Testis (tissue), 5 donors: ENCODE data around the gene C1S. TPM values are rescaled to one million over a fixed set of nuclear protein-coding genes. Genes with fewer than 3 reads are reported as not detected.
"Not testable (repeated sequence)": the region's sequence is repeated elsewhere in the genome, so short reads cannot be mapped to it uniquely, and the experiment has no call there.

Experiments used
- DNase-seq: peaks from one replicate; pipeline ENCODE4 v3.0.0-alpha.2; 2019
- H3K27ac ChIP-seq, 2 donors: fragments of 200-600 bp; sonication (generic); one replicate each; pipeline ENCODE4 v1.5.1; 2019
- H3K27me3 ChIP-seq: fragments of 200-600 bp; sonication (generic); one replicate; pipeline ENCODE4 v1.5.1; 2019
- H3K36me3 ChIP-seq: fragments of 200-600 bp; sonication (generic); one replicate; pipeline ENCODE4 v1.5.1; 2017; ENCODE audit warnings: low read depth; ENCODE audit errors: missing control alignments
- H3K4me1 ChIP-seq: fragments of 200-600 bp; sonication (generic); one replicate; pipeline ENCODE4 v1.5.1; 2019
- H3K4me3 ChIP-seq, 2 donors: fragments of 200-600 bp; sonication (generic); one replicate each; pipeline ENCODE4 v1.5.1; 2017 to 2019
- H3K9me3 ChIP-seq: fragments of 200-600 bp; sonication (generic); one replicate; pipeline ENCODE4 v1.5.1; 2017
- POLR2A ChIP-seq: fragments of 450-650 bp; IDR thresholded peaks from one replicate; pipeline ENCODE4 v1.6.1; 2017; ENCODE audit warnings: antibody characterized with exemption, mild to moderate bottlenecking, moderate library complexity
- WGBS, 2 donors: methylation state at CpG; one replicate each; pipeline ENCODE4 v1.1.5; 2018; 5-methylcytosine and 5-hydroxymethylcytosine counted together
- intact Hi-C: fragments of 100-400 bp; cut with DNase I; formaldehyde crosslinking; loops from one replicate; pipeline ENCODE4 v1.15.1; 2023; ENCODE audit warnings: low total_unique reads
- long read RNA-seq, 2 donors: transcript quantifications; one replicate each; lab custom pipeline, GENCODE V29; 2026
- polyA plus RNA-seq: library from polyadenylated mRNA; stranded (reverse); fragments of 350-450 nt; fragmentation: Illumina TruSeq; extraction: RNeasy Lipid Tissue Mini Kit (QIAGEN cat#74804); gene quantifications from one replicate; pipeline ENCODE4 v1.2.3, GENCODE V29; 2014; ENCODE audit warnings: low read depth, low replicate concordance; ENCODE audit not compliant: insufficient read depth
- total RNA-seq, 2 donors: library from RNA; depleted of rRNA; stranded (reverse); fragments of >200 nt; gene quantifications; one replicate each; pipeline ENCODE4 v1.2.3, GENCODE V29; 2016
- TF ChIP-seq, protein P1 (sequence below), 3 experiments: fragments of 450-650 bp in 2 of 3; fragments of 200-600 bp in 1 of 3; sonication (generic) in 1 of 3; IDR thresholded peaks; one replicate each; pipeline ENCODE4 v1.5.1; 2016 to 2019; ENCODE audit warnings: antibody characterized with exemption in 3 of 3, mild to moderate bottlenecking in 2 of 3, moderate library complexity in 1 of 3

Gene C1S
- total RNA-seq (100 to 1,000 TPM in 1 of 2 donors, 10 to 100 TPM in 1; 86.1 to 190 TPM), polyA plus RNA-seq (271 TPM)
- long read RNA-seq, donor 1, transcript C1S-201 (12 exons, 2,972 nt), result major isoform, 19 of 77 reads
- long read RNA-seq, donor 1, transcript C1S-202 (12 exons, 2,635 nt), result minor isoform, 9 of 77 reads
- long read RNA-seq, donor 1, partial matches to known transcripts, result 47 of 77 reads
- long read RNA-seq, donor 1, other reads (novel, unspliced or antisense), result 0 of 77 reads
- long read RNA-seq, donor 2, transcript C1S-202 (12 exons, 2,635 nt), result minor isoform, 7 of 72 reads
- long read RNA-seq, donor 2, transcript C1S-201 (12 exons, 2,972 nt), result major isoform, 23 of 72 reads
- long read RNA-seq, donor 2, partial matches to known transcripts, result 42 of 72 reads
- long read RNA-seq, donor 2, other reads (novel, unspliced or antisense), result 0 of 72 reads

DNA sequence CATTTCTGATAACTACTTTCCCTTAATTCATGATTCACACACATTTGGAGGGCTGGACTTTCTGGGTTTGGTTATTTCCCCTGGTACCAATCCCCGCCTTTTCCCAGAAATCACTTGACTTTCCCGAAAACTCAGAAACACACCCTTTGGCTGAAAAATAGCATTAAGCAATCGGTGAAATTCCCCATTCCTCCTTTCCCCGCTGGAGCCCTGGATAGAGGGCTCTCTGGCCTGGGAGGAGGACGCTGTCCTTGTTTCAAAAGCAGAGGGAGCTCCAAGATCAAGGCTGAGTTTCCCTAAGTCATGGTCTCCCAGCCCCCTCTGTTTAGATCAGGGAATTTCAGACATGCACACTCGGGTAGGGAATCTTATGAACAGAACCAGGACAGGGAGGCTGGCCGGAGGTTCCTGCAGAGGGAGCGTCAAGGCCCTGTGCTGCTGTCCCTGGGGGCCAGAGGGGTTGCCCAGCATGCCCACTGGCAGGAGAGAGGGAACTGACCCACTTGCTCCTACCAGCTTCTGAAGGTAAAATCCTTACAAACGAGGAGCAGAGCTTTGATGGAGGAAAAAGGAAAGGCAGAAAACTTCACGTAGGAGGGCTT is at the start of gene C1S:
Gene C1S, plus strand, starts transcription at position 366 of the 602 bp plus-strand sequence. CDS start 1,195 bp downstream, outside the sequence.
- WGBS, 2 donors, result 27 to 43% methylated on average over 9 to 10 of the region's 10 CpGs
- no peaks in the 10 kb centered on the region for H3K9me3 ChIP-seq
- no peaks in the 10 kb centered on the region for H3K36me3 ChIP-seq
- no peaks in the 10 kb centered on the region for H3K27me3 ChIP-seq
- peaks cover 11% of the 10 kb centered on the region for H3K4me1 ChIP-seq
- TF ChIP-seq, protein P1, sequence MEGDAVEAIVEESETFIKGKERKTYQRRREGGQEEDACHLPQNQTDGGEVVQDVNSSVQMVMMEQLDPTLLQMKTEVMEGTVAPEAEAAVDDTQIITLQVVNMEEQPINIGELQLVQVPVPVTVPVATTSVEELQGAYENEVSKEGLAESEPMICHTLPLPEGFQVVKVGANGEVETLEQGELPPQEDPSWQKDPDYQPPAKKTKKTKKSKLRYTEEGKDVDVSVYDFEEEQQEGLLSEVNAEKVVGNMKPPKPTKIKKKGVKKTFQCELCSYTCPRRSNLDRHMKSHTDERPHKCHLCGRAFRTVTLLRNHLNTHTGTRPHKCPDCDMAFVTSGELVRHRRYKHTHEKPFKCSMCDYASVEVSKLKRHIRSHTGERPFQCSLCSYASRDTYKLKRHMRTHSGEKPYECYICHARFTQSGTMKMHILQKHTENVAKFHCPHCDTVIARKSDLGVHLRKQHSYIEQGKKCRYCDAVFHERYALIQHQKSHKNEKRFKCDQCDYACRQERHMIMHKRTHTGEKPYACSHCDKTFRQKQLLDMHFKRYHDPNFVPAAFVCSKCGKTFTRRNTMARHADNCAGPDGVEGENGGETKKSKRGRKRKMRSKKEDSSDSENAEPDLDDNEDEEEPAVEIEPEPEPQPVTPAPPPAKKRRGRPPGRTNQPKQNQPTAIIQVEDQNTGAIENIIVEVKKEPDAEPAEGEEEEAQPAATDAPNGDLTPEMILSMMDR (IDR thresholded peaks at IDR 0.05), result peak; percentile 66 to 90 (median 86)
- TF ChIP-seq POLR2A, result no peak
- peak within 1 kb of the TSS; percentile 64 to 84 for H3K27ac ChIP-seq
- intact Hi-C loops, result loop anchor here (5.0 kb wide), 1 partner anchor 47 kb away; the partner anchor contains the start of gene C1RL
- peak within 1 kb of the TSS; percentile 24 to 58 for H3K4me3 ChIP-seq
- DNase-seq, result peak; percentile 81

GRCh38 chr12:7011398-7011797 is 49.1 kb upstream of the C1S start:
- H3K27me3 ChIP-seq, H3K4me1 ChIP-seq, H3K4me3 ChIP-seq, H3K27ac ChIP-seq, H3K9me3 ChIP-seq, intact Hi-C loops, DNase-seq, H3K36me3 ChIP-seq: not testable (repeated sequence)
- 77 to 87% methylated on average over 4 of the region's 4 CpGs for WGBS, 2 donors

- 84 to 89% methylated on average over 4 of the region's 4 CpGs for WGBS, 2 donors
- Histone ChIP-seq H3K27me3 (no peaks in the 10 kb centered on the region), H3K36me3 (no peaks in the 10 kb centered on the region), H3K27ac (no peak overlapping the region), H3K9me3 (no peaks in the 10 kb centered on the region), H3K4me1 (peaks cover 2% of the 10 kb centered on the region), H3K4me3 (no peak overlapping the region)
- TF ChIP-seq POLR2A, result no peak
- TF ChIP-seq, protein P1 (IDR thresholded peaks at IDR 0.05), result no peak
- no peak for DNase-seq
- intact Hi-C loops, result no loop called here
Measured at GRCh38 chr12:7012024-7012607, 48.4 kb upstream of the C1S start.

GRCh38 chr12:7013101-7013500 is 47.4 kb upstream of the C1S start:
- H3K27ac ChIP-seq, result no peak overlapping the region
- H3K4me1 ChIP-seq, result peaks cover 9% of the 10 kb centered on the region
- no peaks in the 10 kb centered on the region for H3K27me3 ChIP-seq
- no peak overlapping the region for H3K4me3 ChIP-seq
- no peaks in the 10 kb centered on the region for H3K9me3 ChIP-seq
- 92 to 99% methylated on average over 3 of the region's 3 CpGs for WGBS, 2 donors
- no peak for TF ChIP-seq POLR2A
- TF ChIP-seq, protein P1 (IDR thresholded peaks at IDR 0.05), result no peak
- DNase-seq, result no peak
- intact Hi-C loops, result no loop called here
- no peaks in the 10 kb centered on the region for H3K36me3 ChIP-seq
